ENCODE measurements around the gene CABLES2. TPM values are rescaled to one million over a fixed set of nuclear protein-coding genes. Genes with fewer than 3 reads are reported as not detected.
"Not testable (repeated sequence)": the region's sequence is repeated elsewhere in the genome, so short reads cannot be mapped to it uniquely, and the experiment has no call there.

CABLES2 gene
- total RNA-seq, 1 donor from 2014 or later, result 0.96 TPM

GRCh38 chr20:62390317-62391164, 16.5 kb downstream of the CABLES2 start:
- DNase-seq (ENCODE audit: low spot score), result no peak

DNA sequence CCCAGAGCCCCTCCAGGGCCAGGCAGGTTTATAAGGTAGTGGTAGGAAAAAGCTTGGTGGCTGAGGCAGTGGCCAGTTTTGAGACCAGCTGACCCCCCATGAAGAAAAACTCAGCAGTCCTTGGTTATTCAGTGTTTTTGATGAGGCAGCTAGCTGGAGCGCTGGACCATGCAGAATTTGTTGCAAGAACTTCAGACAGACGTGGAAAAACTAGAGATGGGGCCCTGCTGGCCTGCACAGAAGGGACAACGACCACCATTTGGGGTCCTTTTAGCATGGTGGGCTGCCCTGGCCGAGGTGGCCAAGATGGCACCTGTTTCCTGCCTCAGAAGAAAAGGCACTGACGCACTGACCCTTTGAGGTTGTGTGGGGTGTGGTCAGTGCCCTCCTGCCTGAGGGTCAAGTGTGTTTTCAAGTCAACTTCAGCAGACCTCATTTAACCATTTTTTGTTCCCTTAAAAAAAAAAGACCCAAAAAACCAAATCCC, 17.4 kb downstream of the CABLES2 start:
- no peak for DNase-seq (ENCODE audit: low spot score)

- DNase-seq (ENCODE audit: low spot score), result no peak
Measured at GRCh38 chr20:62388839-62389600, 18.1 kb downstream of the CABLES2 start.

DNA sequence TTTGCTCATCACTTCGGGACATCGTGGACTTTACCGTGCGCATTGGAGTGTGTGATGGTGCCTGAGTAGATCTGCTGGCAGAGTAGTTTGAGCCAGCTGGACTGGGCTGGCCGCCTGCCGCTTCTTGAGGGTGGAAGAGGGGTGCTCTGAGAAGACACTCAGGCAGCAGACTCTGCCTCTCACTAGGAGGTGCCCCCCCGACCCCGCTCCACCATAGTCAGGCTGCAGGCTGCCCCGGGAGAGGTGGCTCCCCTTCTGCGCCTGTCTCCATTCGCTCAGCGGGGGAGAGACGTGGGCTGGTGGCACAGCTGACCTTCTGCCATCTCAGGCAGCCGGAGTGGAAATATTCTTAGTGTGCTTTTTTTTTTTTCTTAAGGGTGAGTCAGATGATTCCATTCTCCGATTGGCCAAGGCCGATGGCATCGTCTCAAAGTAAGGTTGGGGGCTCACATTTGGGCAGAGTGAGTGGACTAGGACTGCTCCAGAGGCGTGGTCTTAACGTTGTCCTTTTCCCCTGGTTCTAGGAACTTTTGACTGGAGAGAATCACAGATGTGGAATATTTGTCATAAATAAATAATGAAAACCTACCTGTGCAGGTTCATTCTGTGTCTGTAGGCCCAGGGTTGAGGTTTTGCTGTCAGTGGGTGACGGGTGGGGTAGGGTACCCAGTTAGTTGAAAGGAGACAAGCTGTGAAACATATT, 19.0 kb downstream of the CABLES2 start:
- DNase-seq (ENCODE audit: low spot score), result no peak

DNA sequence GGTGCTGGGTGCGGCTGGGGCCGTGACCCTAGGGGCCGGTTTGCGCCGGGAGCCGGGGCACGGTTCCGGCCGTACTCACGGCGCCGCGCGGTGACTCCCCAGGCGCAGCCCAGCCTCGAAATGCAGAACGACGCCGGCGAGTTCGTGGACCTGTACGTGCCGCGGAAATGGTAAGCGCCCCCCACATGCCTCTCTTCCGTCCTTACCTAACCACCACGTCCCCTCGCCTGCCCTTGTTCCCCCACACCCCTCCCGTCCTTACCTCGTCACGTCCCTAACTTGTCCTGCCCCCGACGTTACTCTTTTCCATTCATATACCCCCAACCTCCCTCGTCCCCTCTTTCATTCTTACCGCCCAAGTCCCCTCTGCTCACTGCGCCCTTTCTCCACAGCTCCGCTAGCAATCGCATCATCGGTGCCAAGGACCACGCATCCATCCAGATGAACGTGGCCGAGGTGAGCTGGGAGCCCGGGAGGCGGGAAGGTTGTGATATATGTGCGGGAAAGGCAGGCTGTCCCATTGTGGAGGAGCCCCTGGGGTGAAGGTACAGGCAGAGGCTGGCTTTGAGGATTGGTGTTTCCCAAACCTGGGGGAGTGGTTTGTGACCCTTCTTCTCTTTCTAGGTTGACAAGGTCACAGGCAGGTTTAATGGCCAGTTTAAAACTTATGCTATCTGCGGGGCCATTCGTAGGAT, 19.7 kb downstream of the CABLES2 start:
- DNase-seq (ENCODE audit: low spot score), result no peak

DNA sequence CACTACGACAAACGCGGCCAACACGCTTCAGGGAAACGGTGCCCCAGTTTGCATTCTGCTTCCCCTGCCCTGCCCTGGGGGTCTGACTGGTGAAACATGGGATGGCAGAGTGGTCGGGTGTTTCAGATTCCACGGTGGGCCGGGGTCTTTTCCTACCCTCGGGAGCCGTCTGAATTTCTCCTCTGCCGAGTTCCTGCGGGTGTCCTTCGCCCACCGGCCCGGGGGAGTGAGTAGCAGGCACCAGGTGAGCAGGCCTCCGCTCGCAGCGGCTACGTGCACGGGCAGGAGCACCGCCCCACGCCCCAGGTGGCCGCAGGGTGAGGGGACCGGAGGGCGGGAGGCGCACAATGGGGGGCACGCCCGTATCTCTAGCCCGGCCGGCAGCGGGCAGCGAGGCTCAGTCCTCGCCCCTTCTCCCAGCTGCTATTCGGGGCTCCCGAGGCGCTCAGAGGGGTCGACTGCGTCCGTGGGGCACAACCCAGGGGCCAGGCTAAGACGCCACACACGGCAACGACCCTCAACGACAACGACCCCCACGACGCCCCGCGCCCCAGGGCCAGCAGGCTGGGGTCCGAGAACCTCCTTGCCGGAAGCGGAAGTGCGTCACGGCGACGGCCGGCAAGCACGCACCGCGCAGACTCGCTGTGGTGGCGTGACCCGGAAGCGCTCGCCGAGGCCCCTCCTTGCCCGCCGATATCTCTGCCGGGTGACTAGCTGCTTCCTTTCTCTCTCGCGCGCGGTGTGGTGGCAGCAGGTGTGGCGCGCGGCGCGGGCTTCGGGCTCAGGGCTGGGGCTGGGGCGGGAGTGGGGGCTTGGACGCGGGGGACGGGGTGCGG, 20.5 kb downstream of the CABLES2 start, which contains the start of gene RPS21:
TSS of gene RPS21 (plus strand) at position 721 of the 836 bp plus-strand sequence. CDS start 236 bp downstream, outside the sequence.
- peak; percentile 94 for DNase-seq (ENCODE audit: low spot score)

- DNase-seq (ENCODE audit: low spot score), result peak; percentile 82
Measured at GRCh38 chr20:62382306-62383198, 24.5 kb downstream of the CABLES2 start.

DNA sequence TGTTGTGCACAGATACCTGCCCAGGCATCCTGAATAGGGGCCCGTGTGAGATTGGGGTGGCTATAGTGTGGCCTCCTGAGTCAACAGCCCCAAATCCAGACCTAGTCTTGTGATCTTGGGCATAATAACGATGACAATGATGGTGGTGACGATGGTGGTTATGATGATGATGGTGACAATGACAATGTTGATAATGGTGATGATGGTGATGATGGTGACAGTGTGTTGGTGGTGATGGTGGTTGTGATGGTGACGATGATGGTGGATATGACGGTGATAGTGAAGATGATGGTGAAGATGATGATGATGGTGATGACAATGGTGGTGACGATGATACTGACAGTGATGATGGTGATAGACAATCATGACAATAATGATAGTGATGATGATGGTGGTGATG, 25.2 kb downstream of the CABLES2 start:
- no peak for DNase-seq (ENCODE audit: low spot score)

DNA sequence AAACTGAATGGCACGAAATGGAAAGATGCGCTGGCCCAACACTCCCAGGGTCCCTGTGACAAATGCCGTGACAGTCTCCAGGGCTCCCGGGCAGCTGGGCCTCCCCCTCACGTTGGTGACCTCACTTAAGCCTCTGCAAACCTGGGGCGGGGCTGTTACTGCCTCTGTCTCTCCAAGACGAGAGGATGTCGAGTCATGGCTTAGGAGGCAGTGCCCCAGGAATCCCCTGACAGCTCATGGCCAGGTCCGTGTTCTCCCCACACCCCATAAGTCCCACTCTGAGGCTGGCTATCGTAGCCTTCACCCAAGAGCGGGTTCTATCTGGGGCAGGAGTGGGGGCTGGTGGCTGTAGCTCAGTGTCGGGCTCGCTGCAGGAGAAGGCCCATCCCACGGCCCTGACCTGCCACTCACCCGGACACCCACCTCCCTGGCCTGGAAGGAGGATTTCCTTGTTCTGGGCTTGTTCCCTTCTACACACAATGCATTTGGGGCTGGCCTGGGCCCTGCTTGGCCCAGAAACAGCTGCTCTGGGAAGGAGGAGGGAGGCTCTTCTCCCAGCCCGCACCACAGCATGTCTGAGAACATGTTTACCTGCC, 25.8 kb downstream of the CABLES2 start:
- DNase-seq (ENCODE audit: low spot score), result no peak

GRCh38 chr20:62378215-62378614, 28.9 kb downstream of the CABLES2 start:
- DNase-seq (ENCODE audit: low spot score), result peak; percentile 76

- no peak for DNase-seq (ENCODE audit: low spot score)
Measured at GRCh38 chr20:62377615-62378178, 29.4 kb downstream of the CABLES2 start.

DNA sequence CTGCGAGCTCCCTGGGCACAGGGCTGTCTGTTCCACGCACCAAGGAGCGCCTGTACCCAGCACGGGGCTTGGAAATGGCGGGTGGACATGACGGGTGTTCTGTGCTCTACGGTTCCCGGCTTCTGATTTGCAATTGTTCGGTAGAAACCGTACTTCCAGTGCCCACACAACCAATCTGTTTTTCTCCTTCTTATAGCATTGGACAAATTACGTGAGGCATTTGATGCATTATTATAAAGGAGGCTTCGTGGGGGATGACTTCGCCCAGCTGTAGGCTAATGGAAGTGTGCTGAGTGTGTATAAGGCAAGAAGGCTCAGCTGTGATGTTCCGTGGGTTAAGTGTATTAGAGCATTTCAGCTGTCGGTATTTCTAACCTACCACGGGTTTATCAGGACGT, 30.0 kb downstream of the CABLES2 start:
- DNase-seq (ENCODE audit: low spot score), result no peak

DNA sequence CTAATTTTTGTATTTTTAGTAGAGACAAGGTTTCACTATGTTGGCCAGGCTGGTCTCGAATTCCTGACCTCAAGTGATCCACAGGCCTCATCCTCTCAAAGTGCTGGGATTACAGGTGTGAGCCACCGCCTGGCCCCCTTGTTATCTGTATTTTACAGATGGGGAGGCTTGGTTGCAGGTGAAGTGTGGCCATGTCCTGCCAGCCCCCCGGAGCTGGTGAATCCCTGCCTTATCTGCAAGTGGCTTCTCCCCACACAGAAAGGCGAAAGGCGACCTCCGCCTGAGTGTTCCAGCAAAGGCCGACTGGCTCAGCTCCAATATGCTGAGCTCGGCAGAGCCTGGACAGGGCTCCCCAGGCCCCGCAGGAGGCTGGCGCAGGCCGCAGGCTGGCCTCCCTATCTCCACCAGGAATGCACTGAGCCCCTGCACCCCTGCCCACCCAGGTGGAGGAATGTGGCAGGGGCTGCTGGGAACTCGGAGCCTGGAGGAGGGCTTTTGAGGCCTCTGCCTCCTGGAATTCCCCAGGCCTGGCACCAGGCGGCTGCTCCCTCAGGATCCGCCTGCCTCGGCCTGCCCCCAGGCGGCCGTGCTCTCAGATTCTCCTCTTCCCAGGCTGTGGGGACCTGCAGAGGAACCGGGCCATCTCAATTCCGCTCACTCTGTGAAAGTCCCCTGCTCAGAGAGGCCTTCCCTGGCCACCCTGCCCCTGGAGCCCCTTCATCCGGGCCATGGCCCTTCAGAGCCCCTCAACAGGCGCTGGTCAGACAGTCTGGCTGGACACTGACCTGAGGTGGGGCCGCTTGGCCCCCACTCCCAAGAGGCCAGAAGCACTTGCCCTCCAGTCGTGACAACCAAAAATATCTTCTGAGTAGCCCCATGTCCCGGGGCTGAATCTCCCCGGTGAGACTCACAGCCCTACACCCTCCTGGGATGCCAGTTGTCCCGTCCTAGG, 30.7 kb downstream of the CABLES2 start:
- peak; percentile 89 for DNase-seq (ENCODE audit: low spot score)

DNA sequence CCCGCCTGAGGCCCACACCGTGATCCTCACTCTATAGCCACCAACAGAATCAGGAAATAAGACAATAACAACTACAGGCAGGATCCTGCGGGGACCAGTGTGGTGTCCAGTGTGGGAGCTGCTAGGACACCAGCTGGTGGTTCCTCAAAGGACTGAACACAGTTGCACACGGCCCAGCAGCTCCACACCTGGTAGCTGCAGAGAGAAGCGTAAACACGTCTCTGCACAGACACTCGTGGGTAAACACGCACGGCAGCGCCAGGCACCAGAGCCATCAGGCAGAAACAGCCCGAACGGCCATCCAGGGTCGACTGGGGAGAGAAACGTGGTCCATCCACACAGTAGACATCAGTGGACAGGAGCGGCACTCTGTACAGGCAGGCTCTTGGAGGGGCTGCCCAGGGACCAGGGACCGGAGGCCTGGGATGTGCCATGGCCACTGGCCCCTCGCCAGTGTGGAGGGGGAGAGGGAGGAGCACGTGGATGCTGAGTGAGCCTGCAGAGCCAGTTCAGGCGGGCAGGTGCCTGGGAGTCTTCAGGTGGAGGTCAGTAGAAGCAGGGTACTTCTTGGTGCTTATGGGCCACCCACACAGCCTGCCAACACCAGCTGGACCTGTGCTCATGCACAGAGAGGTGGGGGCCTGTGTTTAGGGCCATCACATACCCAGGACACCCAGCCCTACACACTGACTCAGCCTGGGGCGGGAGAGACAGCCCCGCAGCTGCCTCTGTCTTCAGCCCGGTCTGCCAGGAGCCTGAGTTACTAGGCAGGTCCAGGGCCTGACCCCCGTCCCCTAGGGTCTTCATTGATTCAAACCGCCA, 32.5 kb downstream of the CABLES2 start:
- DNase-seq (ENCODE audit: low spot score), result no peak

DNA sequence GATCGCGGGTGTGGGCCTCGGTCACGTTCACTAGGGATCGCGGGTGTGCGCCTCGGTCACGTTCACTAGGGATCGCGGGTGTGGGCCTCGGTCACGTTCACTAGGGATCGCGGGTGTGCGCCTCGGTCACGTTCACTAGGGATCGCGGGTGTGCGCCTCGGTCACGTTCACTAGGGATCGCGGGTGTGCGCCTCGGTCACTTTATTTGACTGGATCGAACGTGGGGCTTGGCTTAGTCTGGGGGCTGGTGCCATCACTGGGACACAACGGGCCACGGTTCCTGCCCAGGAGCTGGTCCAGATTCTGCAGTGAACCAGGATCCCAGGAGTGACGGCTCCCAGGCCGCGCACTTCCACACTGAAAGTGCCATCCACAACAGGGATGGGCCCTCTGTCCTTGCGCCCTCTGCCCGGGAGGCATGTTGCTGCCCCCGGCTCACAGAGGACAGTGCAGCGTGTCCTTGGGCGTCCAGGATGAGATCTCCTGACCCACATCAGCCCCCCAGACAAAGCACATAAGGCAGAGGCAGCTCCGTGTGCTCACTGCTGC, 33.4 kb downstream of the CABLES2 start:
- not testable (repeated sequence) for DNase-seq (ENCODE audit: low spot score)

Data from umbilical cord (tissue), 2 donors.